Activated CD4-positive, alpha-beta T cell treated with anti-CD3 and anti-CD28 coated beads, Interleukin-2, amount 50 U/mL, for 48 hours (primary cell): ENCODE measurements around the gene SHE.
"Not testable (repeated sequence)": the region's sequence is repeated elsewhere in the genome, so short reads cannot be mapped to it uniquely, and the experiment has no call there.

Experiments used
- DNase-seq, 2 experiments: peaks; one replicate each; pipeline ENCODE4 v3.0.0-alpha.2; 2020

Gene SHE

DNA sequence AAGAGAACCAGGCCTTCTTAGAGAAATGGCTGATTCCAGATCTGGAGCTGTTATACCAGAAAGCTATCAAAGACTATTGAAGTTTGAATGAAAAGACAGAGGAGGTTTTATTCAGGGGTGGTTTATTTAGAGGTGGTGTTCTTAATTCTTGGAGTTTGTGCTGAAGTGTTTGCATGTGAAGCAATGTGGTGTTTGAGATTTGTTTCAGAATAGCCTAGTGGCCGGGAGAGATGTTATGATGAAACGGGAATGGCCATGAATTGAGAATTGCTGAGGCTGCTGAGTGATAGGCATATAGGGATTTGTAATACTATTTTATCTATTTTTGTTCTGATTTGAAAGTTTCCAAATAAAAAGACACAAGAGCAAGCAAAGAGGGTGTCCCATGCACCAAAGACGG lies 10.5 kb upstream of the SHE start:
- DNase-seq: no peak

DNA sequence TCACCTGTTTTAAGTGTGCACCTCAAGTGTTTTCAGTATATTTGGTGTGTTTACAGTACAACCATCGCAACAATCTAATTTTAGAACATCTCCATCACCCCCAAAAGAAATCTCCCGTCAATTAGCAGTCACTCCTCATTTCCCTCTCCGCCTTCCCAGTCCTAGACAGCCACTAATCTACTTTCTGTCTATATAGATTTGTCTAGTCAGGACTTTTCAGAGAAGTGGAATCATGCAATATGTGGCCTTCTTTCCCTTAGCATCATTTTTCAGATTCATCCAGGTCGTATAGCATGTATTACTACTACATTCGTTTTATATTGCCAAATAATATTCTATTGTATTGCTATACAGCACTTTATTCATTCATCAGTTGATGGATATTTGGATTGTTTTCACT lies 1.7 kb upstream of the SHE start:
- no peak for DNase-seq

DNA sequence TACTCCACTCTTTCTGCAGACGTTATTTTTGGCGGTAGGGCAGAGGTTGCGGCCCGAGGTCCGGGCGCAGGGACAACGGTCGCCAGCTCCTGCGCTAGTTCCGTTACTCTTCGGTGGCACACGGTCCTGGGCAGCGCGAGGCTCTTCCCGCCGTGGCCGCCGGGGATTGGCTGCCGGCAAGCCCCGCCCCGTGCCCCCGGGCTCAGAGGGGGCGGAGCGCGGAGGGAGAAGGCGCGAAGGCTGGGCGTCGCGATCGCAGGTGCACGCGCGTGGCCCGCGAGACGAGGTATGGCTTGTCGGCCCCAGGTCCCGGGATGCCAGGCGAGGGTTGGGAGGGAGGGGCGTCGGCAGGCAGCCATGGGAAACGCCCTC lies 518 bp upstream of the SHE start:
- no peak for DNase-seq

DNA sequence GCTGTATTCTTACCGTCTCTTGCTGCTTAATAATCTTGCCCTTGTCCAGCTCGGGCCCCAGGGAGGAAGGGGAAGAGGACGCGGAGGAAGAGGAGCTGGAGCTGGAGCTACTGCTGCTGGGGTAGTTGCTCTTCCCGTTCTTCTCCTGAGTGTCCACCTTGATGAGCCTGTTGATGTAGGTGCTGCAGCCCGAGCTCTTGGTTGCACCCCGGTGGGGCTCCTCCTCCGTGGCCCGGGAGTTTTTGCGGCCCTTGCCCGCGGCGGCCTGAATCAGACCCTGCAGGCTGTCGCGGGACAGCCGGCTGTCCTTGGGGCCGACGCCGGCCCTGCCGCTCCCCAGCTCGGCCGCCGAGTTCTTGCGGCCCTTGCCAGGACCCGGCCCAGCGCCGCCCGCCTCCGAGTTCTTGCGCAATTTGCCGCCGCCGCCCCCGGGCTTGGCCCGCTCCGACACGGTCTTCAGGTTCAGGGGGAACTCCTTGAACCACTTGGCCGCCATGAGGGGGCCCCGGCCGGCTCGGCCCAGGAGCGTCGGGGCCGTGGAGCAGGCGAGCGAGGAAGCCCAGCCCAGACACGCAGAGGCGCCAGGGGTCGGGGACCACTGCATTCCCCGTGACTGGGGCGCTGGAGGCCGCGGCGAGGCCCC lies 668 bp downstream of the SHE start:
- no peak for DNase-seq

DNA sequence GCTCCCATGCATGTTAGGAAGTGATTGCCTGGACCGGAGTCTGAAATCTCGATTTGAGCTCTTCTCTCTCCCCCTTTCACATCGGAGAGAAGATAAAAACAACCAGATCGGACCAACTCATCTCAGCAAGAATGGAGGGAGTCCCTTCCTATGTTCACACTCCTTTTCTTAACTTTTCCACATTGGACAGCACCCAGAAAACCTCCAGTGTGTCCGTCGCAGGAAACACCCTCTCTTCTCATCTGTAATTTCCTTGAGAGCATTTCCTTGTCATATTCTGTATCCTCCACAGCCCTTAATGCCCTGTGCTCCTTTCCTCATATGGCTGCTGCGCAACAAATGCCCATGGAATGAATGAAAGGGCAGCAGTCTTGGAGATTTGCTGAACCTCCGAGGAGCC lies 1.7 kb downstream of the SHE start:
- DNase-seq: no peak

DNA sequence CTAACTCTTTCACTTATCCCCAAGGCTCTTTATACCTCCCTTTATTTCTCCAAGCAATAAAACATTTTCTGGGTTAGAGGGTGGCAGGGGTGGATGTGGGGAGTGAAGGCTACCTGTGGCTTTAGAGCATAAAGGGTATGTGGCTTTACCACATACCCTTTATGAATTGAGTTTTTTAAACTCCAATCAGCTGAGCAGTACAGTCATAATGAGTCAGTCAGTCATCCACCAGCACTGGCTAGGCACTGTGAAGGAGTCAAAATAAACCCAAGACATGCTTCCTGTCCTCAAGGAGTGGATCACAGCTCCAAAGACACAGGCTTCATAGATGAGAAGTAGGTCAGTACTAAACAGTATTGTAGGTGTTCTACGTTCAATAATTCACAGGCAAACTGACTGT lies 2.8 kb downstream of the SHE start:
- DNase-seq: no peak

DNA sequence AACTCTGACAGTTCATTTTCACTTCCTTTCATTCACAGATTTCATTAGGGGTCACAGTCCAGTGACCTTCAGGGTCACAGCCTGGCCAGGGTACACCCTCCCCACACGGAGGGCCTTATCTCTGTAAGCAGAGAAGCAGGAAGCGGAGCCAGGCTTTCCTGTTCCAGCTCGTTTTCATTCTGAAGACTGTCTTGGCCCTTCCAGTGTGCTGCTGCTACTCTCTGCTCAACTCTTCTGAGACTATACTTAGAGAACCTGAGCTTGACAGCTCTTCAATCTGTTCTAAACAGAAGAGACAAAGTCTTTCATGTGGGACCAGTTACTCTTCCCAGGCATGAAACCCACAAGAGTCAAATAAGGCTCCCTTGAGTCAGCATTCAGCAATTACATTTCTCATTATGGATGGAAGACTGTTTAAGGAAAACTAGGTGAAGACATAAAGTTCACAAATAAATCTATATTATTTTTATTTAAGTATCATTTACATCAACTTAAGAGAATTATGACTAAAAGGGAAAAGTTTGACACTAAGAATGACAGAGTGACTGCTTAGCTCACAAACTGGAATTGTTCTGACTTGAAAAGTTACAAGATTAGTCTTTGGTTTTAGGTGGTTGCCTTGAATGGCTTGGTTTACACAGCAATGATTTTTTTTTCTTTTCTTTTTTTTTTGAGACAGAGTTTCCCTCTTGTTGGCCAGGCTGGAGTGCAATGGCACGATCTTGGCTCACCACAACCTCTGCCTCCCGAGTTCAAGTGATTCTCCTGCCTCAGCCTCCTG lies 5.0 kb downstream of the SHE start:
- peak; percentile 16 to 21 for DNase-seq

DNA sequence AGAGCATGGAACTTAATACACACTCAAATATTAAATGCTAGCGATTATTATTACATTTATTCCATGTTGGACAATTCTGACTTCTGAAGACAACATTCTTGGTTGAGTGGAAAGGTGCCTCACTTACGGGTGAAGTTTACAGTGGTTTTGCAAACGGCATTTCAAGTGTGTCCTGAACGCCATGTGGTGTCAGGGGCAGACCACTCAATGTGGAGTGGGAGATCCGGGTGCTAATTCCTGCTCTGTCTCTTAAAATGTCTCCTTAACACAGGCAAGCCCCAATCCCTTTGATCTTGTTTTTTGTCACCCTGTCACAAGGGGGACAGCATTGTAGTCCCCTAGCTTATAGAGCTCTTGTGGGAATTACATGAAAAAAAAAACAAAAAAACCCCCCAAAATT lies 5.8 kb downstream of the SHE start:
- DNase-seq: no peak

DNA sequence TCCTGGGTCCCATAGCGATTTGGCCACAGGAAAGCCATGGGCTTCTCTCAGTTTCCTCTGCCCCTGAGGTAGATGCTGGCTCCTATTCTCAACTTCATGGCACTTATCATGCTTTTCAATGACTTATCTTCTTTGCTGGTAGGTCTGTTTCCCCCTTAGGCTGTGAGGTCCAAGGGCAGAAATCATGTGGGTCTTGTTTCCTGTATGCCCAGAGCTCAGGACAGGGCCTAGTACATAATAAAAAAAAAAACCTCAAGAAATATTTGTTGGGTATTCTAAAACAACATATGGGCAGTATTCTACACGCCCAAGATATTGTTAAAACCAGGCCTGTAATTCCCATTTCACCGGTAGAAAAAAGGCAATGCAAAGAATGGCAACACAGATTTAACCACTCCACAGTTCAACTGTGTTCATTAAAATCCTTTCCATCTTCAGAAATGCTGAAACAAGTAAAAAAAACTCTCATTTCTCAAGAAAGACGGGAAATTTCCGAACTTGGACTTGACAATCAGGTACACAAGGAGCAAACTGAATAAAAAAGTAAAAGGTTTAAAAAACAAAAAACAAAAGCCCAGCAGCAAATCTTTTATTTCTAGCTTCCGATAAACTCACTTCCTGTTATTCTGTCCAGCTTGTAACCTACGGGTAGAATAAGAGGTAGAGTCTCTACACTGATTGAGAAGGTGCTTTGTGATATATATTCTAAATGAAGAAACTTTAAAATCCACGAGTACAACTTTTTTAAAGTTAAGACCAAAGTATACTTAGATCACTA lies 6.5 kb downstream of the SHE start:
- DNase-seq: no peak

DNA sequence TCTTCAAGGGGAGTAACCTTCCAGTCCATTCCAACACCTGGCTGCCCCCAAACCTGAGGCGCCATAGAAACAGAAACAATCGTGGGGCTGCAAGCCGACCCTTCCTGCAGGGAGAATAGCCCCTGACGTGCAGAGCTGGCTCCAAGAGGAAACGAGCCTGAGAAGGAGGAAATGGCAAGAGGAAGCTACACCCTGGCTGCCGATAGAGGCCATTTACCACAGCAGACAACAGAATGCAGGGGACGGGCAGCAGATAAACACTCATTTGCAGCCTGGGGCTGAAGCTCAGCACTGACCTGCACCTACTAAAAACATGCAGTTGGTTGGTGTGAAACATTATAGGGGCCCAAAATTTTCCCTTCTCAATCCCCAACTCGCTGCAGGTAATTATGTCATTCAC lies 8.9 kb downstream of the SHE start:
- DNase-seq: no peak

DNA sequence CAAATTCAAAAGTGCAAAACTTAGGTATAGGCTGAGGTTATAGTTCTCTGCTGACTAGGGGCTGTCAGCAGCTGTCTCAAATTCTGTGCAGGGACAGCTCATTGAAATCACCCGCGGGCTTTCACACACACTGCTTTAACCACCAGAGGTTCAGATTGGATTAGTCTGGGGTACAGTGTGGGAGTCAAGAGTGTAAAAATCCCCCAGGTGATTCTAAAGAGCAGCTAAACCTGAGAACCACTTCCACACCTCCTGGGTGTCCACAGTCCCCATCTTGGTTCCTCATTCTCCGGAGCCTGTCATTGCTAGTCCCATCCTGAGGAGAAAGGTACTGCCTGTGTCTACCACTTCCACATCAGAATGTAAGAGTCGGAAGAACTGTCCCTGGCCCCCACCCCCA lies 10.1 kb downstream of the SHE start:
- no peak for DNase-seq

DNA sequence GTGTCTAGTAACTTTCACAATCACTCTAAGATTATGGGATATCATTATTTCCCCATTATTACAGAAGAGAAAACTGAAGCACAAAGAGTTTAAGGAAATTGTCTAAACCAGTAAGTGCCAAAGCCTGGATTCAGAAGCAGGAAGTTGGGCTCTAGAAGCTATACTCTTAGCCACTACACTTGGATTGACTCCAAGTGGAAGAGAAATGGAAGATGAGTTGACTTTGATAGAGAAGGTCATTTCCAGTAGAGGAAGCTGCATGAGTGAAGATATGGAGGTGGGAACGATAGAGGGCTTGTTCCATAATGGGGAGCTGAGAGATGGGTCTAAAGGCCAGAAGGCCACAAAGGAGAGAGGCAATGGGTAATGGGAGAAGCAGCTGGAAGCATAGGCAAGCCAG lies 11.9 kb downstream of the SHE start:
- DNase-seq: no peak

DNA sequence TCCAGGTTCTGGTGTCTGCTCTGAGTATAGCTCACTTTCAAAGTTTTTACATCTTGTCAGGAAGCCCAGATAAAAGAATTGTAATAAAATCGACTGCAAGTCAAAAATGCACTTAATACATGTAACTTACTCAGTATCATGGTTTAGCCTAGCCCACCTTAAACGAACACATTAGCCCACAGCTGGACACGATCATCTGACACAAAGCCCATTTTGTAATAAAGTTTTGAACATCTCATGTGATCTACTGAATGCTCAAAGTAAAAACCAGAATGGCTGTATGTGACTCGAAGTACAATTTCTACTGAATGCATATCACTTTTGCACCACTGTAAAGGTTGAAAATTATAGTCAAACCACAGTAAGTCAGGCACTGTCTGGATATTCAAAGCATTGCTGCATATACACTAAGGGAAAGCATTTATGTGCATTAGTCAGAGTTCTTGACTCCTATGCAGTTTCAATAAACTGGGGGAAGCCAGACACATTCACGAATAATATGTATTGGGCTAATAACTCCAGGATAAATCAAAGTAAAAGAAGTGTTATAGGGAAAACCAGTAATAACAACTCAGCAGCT lies 12.4 kb downstream of the SHE start:
- no peak for DNase-seq

DNA sequence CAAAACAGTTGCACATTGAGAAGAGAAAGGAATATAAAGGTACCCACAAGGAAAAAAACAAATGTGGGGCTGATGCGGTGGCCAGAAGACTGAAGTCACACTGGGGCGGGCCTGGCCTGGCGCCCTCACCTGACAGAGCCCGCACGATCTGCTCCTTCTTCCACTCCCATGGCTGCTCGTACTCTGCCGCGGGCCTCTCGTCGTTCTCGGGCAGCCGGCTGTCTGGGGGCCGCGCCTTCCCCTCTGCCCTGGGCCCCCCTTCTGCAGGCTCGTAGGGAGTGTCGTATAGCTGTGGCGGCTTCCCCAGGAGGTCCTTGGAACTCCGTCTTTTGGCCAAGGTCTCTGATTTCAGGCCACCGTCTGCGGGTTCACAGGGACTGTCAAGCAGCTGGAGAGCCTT lies 13.3 kb downstream of the SHE start:
- DNase-seq: no peak

DNA sequence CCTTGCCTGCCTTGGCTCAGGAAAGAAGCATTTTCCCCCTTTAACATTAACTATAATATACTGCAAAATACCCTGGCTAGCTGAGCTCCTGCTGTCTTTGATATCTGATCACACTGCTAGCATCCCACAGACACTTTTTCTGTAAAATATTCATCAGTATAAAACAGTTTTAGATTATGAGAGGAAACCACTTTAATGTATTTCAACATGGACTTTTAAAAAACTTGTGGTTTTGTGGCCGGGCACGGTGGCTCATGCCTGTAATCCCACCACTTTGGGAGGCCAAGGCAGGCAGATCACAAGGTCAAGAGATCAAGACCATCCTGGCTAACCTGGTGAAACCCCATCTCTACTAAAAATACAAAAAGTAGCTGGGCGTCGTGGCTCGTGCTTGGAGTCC lies 15.5 kb downstream of the SHE start:
- not testable (repeated sequence) for DNase-seq

DNA sequence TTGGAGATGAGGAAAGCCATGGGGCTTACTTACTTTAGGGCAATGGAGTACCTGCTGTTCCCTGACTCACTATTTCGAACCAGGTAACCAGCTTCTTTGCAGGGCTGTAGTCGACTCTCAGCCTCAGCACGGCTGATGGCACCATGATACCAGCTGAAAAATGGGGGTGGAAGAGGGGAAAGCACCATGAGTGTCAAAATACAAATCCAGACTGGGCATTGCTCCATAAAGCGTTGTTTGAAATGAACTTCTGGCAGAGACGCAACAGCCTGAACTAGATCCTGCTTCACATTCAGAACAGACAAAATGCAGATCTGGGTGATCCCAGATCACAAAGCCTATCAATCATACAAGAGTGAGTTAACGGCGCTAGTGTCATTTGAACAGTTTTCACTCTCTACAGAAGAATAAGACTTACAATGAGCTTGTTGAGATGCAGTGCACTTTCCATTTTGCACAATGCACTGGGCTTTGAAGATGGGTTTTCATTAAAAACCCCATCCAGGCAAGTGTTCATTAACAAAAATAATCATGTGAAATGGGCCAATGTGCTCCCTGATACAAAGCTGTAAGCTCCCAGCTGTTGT lies 16.2 kb downstream of the SHE start:
- DNase-seq: no peak

DNA sequence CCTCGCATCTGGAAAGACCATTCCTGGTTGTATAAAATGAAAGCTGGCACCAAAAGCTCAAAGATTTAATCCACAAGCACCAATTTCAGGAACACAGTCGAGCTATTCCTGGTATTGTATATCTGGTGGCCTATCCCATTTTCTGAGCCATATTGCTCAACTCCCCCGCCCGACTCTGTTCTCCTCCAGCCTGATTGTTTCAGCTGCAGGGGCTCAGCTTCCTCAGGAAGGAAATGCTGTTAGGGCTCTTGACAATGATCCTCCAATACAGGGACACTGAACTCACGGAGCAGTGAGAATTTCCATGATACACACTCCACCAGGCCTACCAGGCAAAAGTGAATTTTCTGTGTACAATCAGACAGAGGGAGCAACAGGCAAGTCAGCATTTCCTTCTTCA lies 17.1 kb downstream of the SHE start:
- no peak for DNase-seq

DNA sequence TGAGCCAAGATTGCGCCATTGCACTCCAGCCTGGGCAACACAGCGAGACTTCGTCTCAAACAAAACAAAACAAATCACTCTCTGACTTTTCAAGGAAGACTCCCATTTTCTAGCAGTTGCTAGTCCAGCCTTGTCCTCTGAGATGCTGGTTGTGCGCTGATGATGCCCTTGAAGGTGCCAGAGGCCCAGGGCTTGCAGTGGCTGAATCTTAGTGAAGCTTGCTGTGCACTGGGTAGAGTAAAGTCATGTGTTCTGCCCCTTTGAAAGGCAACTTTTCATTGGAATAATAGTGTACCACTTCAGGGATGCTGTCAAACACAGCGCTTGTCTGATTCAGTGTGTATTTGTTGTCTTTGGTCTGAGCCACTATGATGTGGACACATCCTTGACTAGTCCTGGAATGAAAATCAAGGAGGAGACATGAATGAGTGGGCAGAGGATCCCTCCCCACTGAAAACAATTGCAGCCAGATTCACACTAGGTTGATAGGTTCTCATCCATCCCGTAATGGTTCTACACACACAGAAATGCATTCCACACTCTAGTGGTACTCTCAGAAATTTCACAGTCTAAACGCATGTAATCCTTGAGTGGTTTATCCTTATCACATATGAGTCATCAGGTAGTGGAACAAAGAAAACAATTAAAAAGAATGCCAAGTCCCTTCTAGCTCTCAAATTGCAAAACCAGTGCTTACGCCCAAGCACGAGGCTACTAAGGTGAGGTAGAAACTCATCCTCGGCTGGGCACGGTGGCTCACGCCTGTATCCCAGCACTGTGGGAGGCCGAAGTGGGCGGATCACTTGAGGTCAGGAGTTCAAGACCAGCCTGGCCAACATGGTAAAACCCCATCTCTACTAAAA lies 18.0 kb downstream of the SHE start:
- DNase-seq: no peak

DNA sequence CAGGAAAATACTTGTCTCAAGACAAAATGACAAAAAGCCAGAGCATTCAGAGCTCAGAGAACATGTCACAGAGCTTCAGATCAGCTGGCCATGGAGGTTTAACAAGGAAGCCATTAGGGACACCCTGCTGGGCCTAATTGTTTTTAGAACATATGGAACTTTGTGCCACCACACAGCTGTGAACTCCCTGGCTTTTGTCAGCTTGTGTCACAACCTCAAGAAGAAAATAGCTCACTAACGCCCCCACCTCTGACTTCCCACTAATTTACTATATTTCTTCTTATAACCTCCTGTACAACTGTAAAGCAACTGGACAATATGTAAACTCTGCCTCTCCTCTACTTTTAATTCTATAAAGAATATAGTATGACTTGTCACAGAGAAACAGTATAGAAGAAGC lies 21.2 kb downstream of the SHE start:
- no peak for DNase-seq

DNA sequence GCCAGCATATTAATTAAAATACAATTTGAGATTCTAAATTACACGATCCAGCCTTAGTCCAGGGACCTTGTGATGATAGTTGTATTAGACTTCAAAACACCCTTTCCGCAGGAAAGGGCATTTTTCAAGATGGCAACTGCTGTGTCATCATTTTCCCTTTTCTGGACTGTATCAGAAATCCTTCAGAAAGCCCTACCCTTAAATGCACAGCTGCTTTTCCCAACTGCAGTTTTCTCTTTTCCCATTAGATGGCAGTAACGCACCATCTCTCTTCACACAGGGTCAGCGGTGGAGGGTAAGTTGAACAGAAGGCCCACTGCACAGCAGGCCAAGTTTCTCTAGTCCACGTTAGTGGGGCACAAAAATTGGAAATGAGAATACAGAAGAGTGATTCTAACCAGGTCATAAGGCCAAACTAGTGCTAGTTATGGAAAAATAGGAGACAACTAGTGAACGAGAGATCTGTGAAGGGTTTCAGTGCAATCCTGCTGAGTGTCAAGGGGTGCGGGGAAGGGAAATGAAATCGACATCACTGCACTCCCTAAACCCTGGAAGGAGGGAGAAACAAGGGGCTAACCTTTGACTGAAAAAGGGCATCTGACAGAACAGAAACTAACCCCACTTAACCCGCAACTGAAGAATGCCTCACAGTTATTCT lies 22.3 kb downstream of the SHE start:
- DNase-seq: peak; percentile 47 to 66

DNA sequence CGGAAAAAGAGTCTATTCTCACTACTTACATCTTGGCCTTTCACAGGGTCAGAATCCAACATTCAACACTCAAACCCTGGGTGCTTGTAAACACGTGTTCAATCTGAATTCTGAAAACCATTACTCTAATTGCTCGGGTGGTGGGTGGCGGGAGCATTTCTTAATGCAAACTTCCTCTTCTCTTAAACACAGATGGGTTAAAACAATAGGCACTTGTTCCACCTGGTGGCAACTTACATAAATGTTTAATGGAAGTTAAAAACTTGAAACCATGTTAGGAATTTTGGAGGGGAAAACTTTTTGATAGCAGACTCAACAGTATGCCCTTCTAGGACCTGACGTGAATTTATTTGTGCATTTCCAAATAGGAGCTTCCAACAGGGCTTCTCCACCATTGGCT lies 23.6 kb downstream of the SHE start:
- DNase-seq: no peak

DNA sequence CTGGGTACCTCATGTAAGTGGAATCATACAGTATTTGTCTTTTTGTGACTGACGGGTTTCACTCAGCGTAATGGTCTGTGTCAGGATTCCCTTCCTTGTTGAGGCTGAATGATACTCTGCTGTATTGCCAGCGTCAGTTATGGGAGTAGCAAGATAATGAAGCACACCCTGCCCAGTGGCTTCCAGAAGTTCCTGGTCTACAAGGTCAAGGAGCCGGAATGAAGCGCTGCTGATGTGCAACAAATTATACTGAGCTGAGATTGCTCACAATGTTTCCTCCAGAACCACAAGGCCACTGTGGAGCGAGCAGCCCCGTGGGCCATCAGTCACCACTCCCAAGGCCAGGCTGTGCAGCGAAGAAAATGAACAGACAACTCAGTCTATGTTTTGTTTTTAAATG lies 24.2 kb downstream of the SHE start:
- no peak for DNase-seq
